ENCODE measurements around the gene ELAVL3. TPM values are rescaled to one million over a fixed set of nuclear protein-coding genes. Genes with fewer than 3 reads are reported as not detected.
A peak's percentile ranks its signal among the peaks of the same experiment; 100 is the strongest.
"Not testable (repeated sequence)": the region's sequence is repeated elsewhere in the genome, so short reads cannot be mapped to it uniquely, and the experiment has no call there.

ELAVL3 gene
- total and polyA plus RNA-seq, 4 donors, result 0.13 to 0.56 TPM; not detected in 2

DNA sequence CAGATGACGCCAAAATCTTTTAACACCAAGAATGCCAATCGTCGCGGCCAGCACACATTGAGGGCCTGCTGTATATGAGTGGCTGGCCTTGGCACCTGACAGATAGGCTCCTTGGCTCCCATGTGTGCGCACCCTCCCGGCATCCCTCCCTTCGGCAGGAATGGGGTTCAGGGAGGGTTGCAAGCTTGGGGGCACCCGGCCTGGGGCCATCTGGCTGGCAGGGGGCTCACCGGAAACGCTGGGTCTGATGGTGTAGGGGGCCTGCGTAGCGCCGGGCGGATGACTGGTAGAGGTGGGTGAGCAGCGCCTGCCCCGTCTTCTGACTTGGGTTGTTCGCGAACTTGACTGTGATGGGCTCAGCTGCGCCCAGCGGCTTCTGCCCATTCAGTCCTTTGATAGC lies 23.0 kb downstream of the ELAVL3 start:
- H3K36me3 ChIP-seq (ENCODE audit: control insufficient read depth in 1 of 2, insufficient read depth in 2 of 2, low read length in 1 of 2), result no peaks in the 10 kb centered on the region
- intact Hi-C loops (cut with DNase I), result no loop called here
- H3K27me3 ChIP-seq (ENCODE audit: control insufficient read depth in 1 of 2, insufficient read depth in 2 of 2, low read length in 1 of 2), result no peaks in the 10 kb centered on the region
- no peak overlapping the region for H3K4me3 ChIP-seq (ENCODE audit: low read length in 2 of 2)
- no peaks in the 10 kb centered on the region for H3K9me3 ChIP-seq (ENCODE audit: control insufficient read depth, low read length)
- WGBS, 2 donors, result 83 to 84% methylated on average over 18 to 20 of the region's 20 CpGs
- no peak for DNase-seq
- ATAC-seq (ENCODE audit: low FRiP score), result peak; percentile 36
- no peaks in the 10 kb centered on the region for H3K4me1 ChIP-seq (ENCODE audit: control insufficient read depth in 1 of 2, insufficient read depth in 2 of 2, low read length in 2 of 2)
- no peak overlapping the region for H3K27ac ChIP-seq (ENCODE audit: low read depth in 1 of 2, low read length in 2 of 2)

DNA sequence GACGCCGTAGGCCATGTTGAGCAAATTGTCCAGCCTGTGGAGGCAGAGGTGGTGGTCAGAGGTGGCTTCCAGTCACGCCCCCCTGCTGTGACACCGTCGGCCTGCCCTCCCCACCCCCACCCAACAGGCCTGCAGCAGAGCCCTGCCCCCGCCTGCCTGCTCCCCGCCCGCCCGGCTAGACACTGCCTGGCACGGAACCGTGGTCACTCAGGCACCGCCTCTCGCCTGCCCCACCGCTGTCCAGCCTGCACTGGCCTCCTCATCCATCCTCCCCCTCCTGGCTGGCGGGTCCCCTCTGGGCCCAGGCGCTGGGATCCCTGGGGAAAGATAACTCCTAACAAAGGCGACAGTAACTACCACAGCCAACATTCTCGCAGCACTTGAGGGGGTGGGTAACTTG lies 23.7 kb downstream of the ELAVL3 start:
- no peak overlapping the region for H3K27ac ChIP-seq (ENCODE audit: low read depth in 1 of 2, low read length in 2 of 2)
- intact Hi-C loops (cut with DNase I), result no loop called here
- no peaks in the 10 kb centered on the region for H3K4me1 ChIP-seq (ENCODE audit: control insufficient read depth in 1 of 2, insufficient read depth in 2 of 2, low read length in 2 of 2)
- H3K27me3 ChIP-seq (ENCODE audit: control insufficient read depth in 1 of 2, insufficient read depth in 2 of 2, low read length in 1 of 2), result no peaks in the 10 kb centered on the region
- no peak overlapping the region for H3K4me3 ChIP-seq (ENCODE audit: low read length in 2 of 2)
- ATAC-seq (ENCODE audit: low FRiP score), result no peak
- H3K9me3 ChIP-seq (ENCODE audit: control insufficient read depth, low read length), result no peaks in the 10 kb centered on the region
- no peak for DNase-seq
- 12 to 13% methylated on average over 9 to 18 of the region's 18 CpGs for WGBS, 2 donors
- no peaks in the 10 kb centered on the region for H3K36me3 ChIP-seq (ENCODE audit: control insufficient read depth in 1 of 2, insufficient read depth in 2 of 2, low read length in 1 of 2)

DNA sequence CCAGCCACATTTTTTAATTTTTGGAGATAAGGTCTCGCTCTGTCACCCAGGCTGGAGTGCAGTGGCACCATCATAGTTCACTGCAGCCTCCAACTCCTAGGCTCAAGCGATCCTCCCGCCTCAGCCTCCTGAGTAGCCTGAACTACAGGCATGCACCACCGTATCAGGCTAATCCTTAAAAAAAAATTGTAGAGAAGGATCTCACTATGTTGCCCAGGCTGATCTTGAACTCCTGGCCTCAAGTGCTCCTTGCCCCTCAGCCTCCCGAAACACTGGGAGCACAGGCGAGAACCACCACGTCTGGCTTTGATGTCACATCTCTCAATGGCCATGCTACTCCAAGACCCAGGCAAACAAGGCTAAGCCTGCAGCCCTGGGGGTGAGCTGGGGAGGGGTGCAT lies 24.2 kb downstream of the ELAVL3 start:
- no peaks in the 10 kb centered on the region for H3K4me1 ChIP-seq (ENCODE audit: control insufficient read depth in 1 of 2, insufficient read depth in 2 of 2, low read length in 2 of 2)
- no peak overlapping the region for H3K4me3 ChIP-seq (ENCODE audit: low read length in 2 of 2)
- intact Hi-C loops (cut with DNase I), result no loop called here
- DNase-seq (no peak), ATAC-seq (ENCODE audit: low FRiP score) (no peak)
- H3K27me3 ChIP-seq (ENCODE audit: control insufficient read depth in 1 of 2, insufficient read depth in 2 of 2, low read length in 1 of 2), result no peaks in the 10 kb centered on the region
- WGBS, 2 donors, result 89 to 90% methylated on average over 7 of the region's 7 CpGs
- H3K27ac ChIP-seq (ENCODE audit: low read depth in 1 of 2, low read length in 2 of 2), result no peak overlapping the region
- no peaks in the 10 kb centered on the region for H3K9me3 ChIP-seq (ENCODE audit: control insufficient read depth, low read length)
- no peaks in the 10 kb centered on the region for H3K36me3 ChIP-seq (ENCODE audit: control insufficient read depth in 1 of 2, insufficient read depth in 2 of 2, low read length in 1 of 2)

DNA sequence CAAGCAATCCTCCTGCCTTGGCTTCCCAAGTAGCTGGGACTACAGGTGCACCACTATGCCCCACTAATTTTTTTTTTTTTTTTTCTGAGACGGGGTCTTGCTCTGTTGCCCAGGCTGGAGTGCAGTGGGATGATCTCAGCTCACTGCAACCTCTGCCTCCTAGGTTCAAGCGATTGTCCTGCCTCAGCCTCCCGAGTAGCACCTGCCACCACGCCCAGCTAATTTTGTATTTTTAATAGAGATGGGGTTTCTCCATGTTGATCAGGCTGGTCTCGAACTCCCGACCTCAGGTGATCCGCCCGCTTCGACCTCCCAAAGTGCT lies 25.7 kb downstream of the ELAVL3 start:
- H3K27ac ChIP-seq (ENCODE audit: low read depth in 1 of 2, low read length in 2 of 2); DNase-seq; ATAC-seq (ENCODE audit: low FRiP score); H3K4me3 ChIP-seq (ENCODE audit: low read length in 2 of 2); H3K27me3 ChIP-seq (ENCODE audit: control insufficient read depth in 1 of 2, insufficient read depth in 2 of 2, low read length in 1 of 2); H3K36me3 ChIP-seq (ENCODE audit: control insufficient read depth in 1 of 2, insufficient read depth in 2 of 2, low read length in 1 of 2); H3K9me3 ChIP-seq (ENCODE audit: control insufficient read depth, low read length); H3K4me1 ChIP-seq (ENCODE audit: control insufficient read depth in 1 of 2, insufficient read depth in 2 of 2, low read length in 2 of 2); intact Hi-C loops (cut with DNase I): not testable (repeated sequence)
- WGBS, 2 donors, result 89 to 91% methylated on average over 9 of the region's 9 CpGs

DNA sequence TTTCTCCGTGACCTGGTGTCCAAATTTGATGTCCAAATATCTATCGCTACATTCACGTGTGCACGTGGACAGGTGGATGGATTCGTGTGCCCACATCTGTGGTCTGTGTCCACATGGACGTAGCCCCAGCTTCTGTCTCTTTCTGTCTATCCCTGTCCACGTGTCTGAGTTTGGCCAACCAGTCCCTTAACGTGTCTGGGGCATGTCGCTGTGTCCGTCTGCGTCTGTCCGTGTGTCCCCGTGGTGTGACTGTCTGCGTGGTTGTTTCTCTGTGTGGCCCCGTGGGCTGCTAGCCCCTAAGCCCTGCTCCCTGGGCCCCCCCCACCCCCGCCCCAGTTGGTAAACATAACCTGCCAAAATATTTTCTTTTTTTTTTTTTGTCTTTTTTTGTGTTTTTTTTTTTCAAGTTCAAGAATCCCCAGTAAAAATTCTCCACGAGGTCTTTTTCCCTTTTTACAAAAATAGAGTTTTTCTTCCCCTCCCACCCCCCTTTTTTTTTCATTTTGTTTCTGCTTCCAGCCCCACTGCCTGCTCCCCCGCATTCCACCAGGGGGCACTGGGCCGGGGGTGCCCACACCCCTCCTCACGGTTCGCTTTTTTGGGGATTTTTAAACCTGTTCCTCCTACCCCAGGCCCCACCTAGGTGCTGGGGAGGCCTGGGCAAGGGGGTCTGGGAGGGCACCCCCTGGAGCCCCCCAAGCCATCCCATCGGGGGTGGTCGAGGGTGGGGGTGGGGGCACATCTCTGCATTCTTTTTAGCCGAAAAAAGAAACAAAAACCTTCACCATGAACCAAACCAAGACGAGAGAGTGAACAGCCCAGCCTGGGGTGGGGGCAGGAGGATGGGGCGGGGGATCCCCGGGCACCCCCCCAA lies 27.1 kb downstream of the ELAVL3 start:
- intact Hi-C loops (cut with DNase I), result no loop called here
- Histone ChIP-seq H3K9me3 (ENCODE audit: control insufficient read depth, low read length) (no peaks in the 10 kb centered on the region), H3K4me3 (ENCODE audit: low read length in 2 of 2) (no peak overlapping the region), H3K4me1 (ENCODE audit: control insufficient read depth in 1 of 2, insufficient read depth in 2 of 2, low read length in 2 of 2) (no peaks in the 10 kb centered on the region), H3K27ac (ENCODE audit: low read depth in 1 of 2, low read length in 2 of 2) (no peak overlapping the region), H3K27me3 (ENCODE audit: control insufficient read depth in 1 of 2, insufficient read depth in 2 of 2, low read length in 1 of 2) (no peaks in the 10 kb centered on the region), H3K36me3 (ENCODE audit: control insufficient read depth in 1 of 2, insufficient read depth in 2 of 2, low read length in 1 of 2) (no peaks in the 10 kb centered on the region)
- DNase-seq (no peak), ATAC-seq (ENCODE audit: low FRiP score) (no peak)
- 53 to 55% methylated on average over 27 of the region's 27 CpGs for WGBS, 2 donors

DNA sequence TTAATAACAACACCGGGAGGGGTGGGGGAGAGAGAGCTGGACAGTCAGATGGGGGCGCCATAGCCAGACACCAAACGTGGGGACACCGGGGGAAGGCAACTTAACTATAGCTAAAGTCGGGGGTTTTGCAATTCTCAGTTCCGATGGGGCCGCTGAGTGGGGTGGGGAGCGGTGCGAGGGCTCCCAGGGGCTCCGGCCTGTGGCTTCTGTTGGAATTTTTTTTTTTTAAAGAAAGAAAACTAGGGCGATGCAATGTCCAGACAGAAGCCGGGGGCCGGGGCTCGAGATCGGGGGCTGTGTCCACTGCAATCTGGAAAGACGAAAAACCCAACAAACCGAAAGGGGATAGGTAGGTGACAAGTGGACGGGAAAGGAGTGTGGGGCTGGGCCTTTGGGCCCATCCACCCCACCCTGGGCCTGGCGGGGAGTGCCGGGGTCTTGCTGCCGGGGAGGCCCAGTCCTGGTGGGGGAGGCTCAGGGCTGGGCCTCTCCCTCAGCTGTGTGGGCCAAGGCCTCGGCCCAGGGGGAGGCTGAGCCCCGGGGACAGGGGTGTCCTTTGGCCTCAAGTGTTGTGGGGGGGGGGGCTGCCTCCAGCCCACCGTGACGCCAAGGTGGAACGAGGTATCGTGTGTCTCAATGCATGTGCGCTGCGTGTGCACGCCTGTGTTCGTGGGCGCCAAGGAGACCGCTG lies 28.1 kb downstream of the ELAVL3 start:
- H3K27ac ChIP-seq (ENCODE audit: low read depth in 1 of 2, low read length in 2 of 2), result no peak overlapping the region
- H3K4me3 ChIP-seq (ENCODE audit: low read length in 2 of 2), result no peak overlapping the region
- no peak for DNase-seq
- ATAC-seq (ENCODE audit: low FRiP score), result no peak
- intact Hi-C loops (cut with DNase I), result no loop called here
- peaks cover 0 to 2% of the 10 kb centered on the region in 2 donors for H3K36me3 ChIP-seq (ENCODE audit: control insufficient read depth in 1 of 2, insufficient read depth in 2 of 2, low read length in 1 of 2)
- no peaks in the 10 kb centered on the region for H3K9me3 ChIP-seq (ENCODE audit: control insufficient read depth, low read length)
- no peaks in the 10 kb centered on the region for H3K4me1 ChIP-seq (ENCODE audit: control insufficient read depth in 1 of 2, insufficient read depth in 2 of 2, low read length in 2 of 2)
- WGBS, 2 donors, result 78 to 80% methylated on average over 31 to 33 of the region's 33 CpGs
- no peaks in the 10 kb centered on the region for H3K27me3 ChIP-seq (ENCODE audit: control insufficient read depth in 1 of 2, insufficient read depth in 2 of 2, low read length in 1 of 2)

DNA sequence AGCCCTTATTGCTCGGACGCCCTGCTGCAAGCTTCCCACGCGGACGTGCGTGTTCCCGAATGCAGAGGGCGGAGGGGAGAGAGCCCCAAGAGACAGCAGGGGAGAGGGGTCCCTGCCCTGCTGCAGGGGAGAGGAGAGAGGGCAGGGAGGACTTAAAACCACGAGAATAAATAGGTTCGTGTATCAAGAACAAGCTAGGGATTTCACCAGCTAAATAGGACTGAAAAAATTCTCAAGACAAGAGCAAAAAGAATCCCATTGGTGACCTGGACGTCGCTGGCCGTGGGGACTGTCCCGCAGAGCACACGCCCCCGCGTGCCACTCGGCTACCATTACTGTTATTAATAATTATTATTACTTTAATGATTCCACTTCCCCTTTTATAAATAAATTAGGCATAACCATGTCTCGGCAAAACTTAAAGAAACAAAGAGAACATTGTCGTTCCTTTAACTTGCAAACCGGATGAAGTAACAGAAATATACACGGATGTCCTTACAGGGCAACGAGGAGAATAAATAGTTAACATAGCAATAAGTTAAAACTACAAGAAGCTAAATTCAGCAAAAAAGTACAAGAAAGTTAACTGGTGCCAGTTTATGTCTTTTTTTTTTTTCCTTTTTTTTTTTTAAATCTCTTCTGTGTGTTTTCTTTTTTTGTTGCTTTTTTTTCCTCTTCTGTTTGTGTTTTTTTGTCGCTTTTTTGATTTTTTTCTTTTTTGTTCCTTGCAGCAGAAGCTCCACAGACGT lies 28.8 kb downstream of the ELAVL3 start:
- ATAC-seq (ENCODE audit: low FRiP score), result no peak
- intact Hi-C loops (cut with DNase I), result no loop called here

DNA sequence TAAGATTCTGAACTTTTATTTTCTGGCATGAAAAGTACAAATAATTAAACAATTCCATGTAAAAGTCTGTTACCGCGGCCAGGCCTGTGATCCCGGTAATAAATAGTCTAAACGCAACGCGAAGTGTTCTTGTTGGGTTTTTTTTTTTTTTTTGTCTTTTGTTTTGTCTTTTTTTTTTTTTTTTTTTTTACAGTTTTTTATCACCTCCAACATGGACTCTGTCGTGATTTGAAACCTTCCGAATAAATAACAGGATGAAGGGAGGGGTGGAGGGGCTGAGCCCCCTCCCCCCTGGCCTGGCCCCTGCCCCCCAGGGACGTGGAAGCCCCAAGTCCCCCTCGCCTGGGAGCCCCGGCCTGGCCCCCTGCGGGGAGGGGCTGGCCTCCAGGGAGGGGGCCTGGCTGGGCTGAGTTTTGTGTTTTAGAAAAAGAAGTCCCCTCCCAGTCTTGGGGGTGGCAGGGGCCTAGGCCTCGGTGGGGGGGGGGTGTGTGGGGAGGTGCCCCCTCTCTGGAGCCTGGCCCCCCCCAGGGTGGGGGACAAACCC lies 29.4 kb downstream of the ELAVL3 start:
- H3K4me1 ChIP-seq (ENCODE audit: control insufficient read depth in 1 of 2, insufficient read depth in 2 of 2, low read length in 2 of 2), result no peaks in the 10 kb centered on the region
- intact Hi-C loops (cut with DNase I), result no loop called here
- no peak overlapping the region for H3K27ac ChIP-seq (ENCODE audit: low read depth in 1 of 2, low read length in 2 of 2)
- DNase-seq (no peak), ATAC-seq (ENCODE audit: low FRiP score) (no peak)
- no peaks in the 10 kb centered on the region for H3K27me3 ChIP-seq (ENCODE audit: control insufficient read depth in 1 of 2, insufficient read depth in 2 of 2, low read length in 1 of 2)
- 29 to 30% methylated on average over 12 to 13 of the region's 13 CpGs for WGBS, 2 donors
- peaks cover 0 to 2% of the 10 kb centered on the region in 2 donors for H3K36me3 ChIP-seq (ENCODE audit: control insufficient read depth in 1 of 2, insufficient read depth in 2 of 2, low read length in 1 of 2)
- no peaks in the 10 kb centered on the region for H3K9me3 ChIP-seq (ENCODE audit: control insufficient read depth, low read length)
- H3K4me3 ChIP-seq (ENCODE audit: low read length in 2 of 2), result no peak overlapping the region

More for the DNA sequence above, 28.8 kb downstream of the ELAVL3 start:
- no peak overlapping the region for H3K4me3 ChIP-seq (ENCODE audit: low read length in 2 of 2)
- no peak for DNase-seq
- peaks cover 0 to 2% of the 10 kb centered on the region in 2 donors for H3K36me3 ChIP-seq (ENCODE audit: control insufficient read depth in 1 of 2, insufficient read depth in 2 of 2, low read length in 1 of 2)
- H3K9me3 ChIP-seq (ENCODE audit: control insufficient read depth, low read length), result no peaks in the 10 kb centered on the region
- no peaks in the 10 kb centered on the region for H3K4me1 ChIP-seq (ENCODE audit: control insufficient read depth in 1 of 2, insufficient read depth in 2 of 2, low read length in 2 of 2)
- WGBS, 2 donors, result 11 to 12% methylated on average over 25 of the region's 25 CpGs
- no peaks in the 10 kb centered on the region for H3K27me3 ChIP-seq (ENCODE audit: control insufficient read depth in 1 of 2, insufficient read depth in 2 of 2, low read length in 1 of 2)
- H3K27ac ChIP-seq (ENCODE audit: low read depth in 1 of 2, low read length in 2 of 2), result no peak overlapping the region

Measured in aorta (tissue), 5 donors.